ENCODE results near the gene AMPH.
"Not testable (repeated sequence)": the region's sequence is repeated elsewhere in the genome, so short reads cannot be mapped to it uniquely, and the experiment has no call there.

Gene AMPH

GRCh38 chr7:38453826-38454225, 177.3 kb downstream of the AMPH start:
- DNase-seq, result no peak

GRCh38 chr7:38453168-38453567, 178.0 kb downstream of the AMPH start:
- no peak for DNase-seq

GRCh38 chr7:38452681-38453108, 178.5 kb downstream of the AMPH start:
- no peak for DNase-seq

- no peak for DNase-seq
These were observed 179.3 kb downstream of the AMPH start for GRCh38 chr7:38451840-38452239.

GRCh38 chr7:38448584-38449234, 182.5 kb downstream of the AMPH start:
- no peak for DNase-seq

GRCh38 chr7:38448054-38448453, 183.1 kb downstream of the AMPH start:
- no peak for DNase-seq

GRCh38 chr7:38438970-38439369, 192.2 kb downstream of the AMPH start:
- DNase-seq, result no peak

GRCh38 chr7:38432671-38433070, 198.5 kb downstream of the AMPH start:
- DNase-seq, result no peak

GRCh38 chr7:38432080-38432479, 199.1 kb downstream of the AMPH start:
- no peak for DNase-seq

GRCh38 chr7:38429057-38429456, 202.1 kb downstream of the AMPH start:
- no peak for DNase-seq

- DNase-seq, result no peak
These were observed 203.1 kb downstream of the AMPH start for GRCh38 chr7:38428041-38428440.

- DNase-seq, result no peak
These were observed 203.8 kb downstream of the AMPH start for GRCh38 chr7:38427279-38427955.

GRCh38 chr7:38425509-38425908, 205.7 kb downstream of the AMPH start:
- no peak for DNase-seq

GRCh38 chr7:38424750-38425463, 206.3 kb downstream of the AMPH start:
- no peak for DNase-seq

- DNase-seq, result no peak
These were observed 217.4 kb downstream of the AMPH start for GRCh38 chr7:38413784-38414183.

GRCh38 chr7:38411404-38411803, 219.8 kb downstream of the AMPH start:
- no peak for DNase-seq

- no peak for DNase-seq
These were observed 221.1 kb downstream of the AMPH start for GRCh38 chr7:38410056-38410455.

GRCh38 chr7:38409531-38409930, 221.6 kb downstream of the AMPH start:
- no peak for DNase-seq

GRCh38 chr7:38398725-38399321, 232.3 kb downstream of the AMPH start:
- DNase-seq, result no peak

- DNase-seq, result no peak
These were observed 234.3 kb downstream of the AMPH start for GRCh38 chr7:38396852-38397251.

- DNase-seq, result not testable (repeated sequence)
These were observed 235.1 kb downstream of the AMPH start for GRCh38 chr7:38395921-38396552.

GRCh38 chr7:38394660-38395059, 236.5 kb downstream of the AMPH start:
- no peak for DNase-seq

- DNase-seq, result no peak
These were observed 237.3 kb downstream of the AMPH start for GRCh38 chr7:38393874-38394273.

All from islet precursor cell (in vitro differentiated cells).